Activated B cell treated with CpG ODN at 0.5 μM for 24 hours (primary cell): ENCODE measurements around the gene NEB. TPM values are rescaled to one million over a fixed set of nuclear protein-coding genes. Genes with fewer than 3 reads are reported as not detected.

ENCODE experiments used
- ATAC-seq: fragments of 200-7000 bp; cut with Tn5 transposase; one replicate; pipeline ENCODE4 v1.10.0; 2021; ENCODE audit warnings: low read depth, mild to moderate bottlenecking, moderate library complexity
- CTCF ChIA-PET: fragments of 350-600 bp; sonication (Branson Sonifier 250); formaldehyde crosslinking; loops from one replicate; lab custom pipeline; 2021; ENCODE audit warnings: antibody characterized with exemption; lab: Charles Lee
- POLR2A ChIA-PET: fragments of 350-600 bp; sonication (Branson Sonifier 250); formaldehyde crosslinking; loops from one replicate; lab custom pipeline; 2021; ENCODE audit warnings: antibody characterized with exemption; lab: Charles Lee
- DNase-seq: peaks from one replicate; pipeline ENCODE4 v3.0.0; 2022
- H3K27ac Mint-ChIP-seq: one replicate; pipeline ENCODE4 v1.8.0; 2020; ENCODE audit warnings: mixed read lengths
- H3K27me3 Mint-ChIP-seq: one replicate; pipeline ENCODE4 v1.8.0; 2021; ENCODE audit warnings: mixed read lengths
- H3K36me3 Mint-ChIP-seq: one replicate; pipeline ENCODE4 v1.8.0; 2021; ENCODE audit warnings: low read depth, mixed read lengths
- H3K4me1 Mint-ChIP-seq: one replicate; pipeline ENCODE4 v1.8.0; 2021; ENCODE audit warnings: mixed read lengths
- H3K4me3 Mint-ChIP-seq: one replicate; pipeline ENCODE4 v1.8.0; 2020; ENCODE audit warnings: mild to moderate bottlenecking, mixed read lengths
- H3K9me3 Mint-ChIP-seq: one replicate; pipeline ENCODE4 v1.8.0; 2020; ENCODE audit warnings: mixed read lengths
- intact Hi-C: fragments of 100-400 bp; cut with micrococcal nuclease; formaldehyde crosslinking; loops from one replicate; pipeline ENCODE4 v1.15.1; 2024
- total RNA-seq: library from RNA; stranded (reverse); gene quantifications from 2 replicates; pipeline ENCODE4 v1.2.3, GENCODE V29; 2022
- TF ChIP-seq, protein P1 (sequence below): fragments of 200-600 bp; IDR thresholded peaks from one replicate; pipeline ENCODE4 v1.8.0; 2022; ENCODE audit warnings: antibody characterized with exemption, mild to moderate bottlenecking

The NEB gene
- total RNA-seq, 1 donor from 2014 or later: 1.2 TPM

DNA sequence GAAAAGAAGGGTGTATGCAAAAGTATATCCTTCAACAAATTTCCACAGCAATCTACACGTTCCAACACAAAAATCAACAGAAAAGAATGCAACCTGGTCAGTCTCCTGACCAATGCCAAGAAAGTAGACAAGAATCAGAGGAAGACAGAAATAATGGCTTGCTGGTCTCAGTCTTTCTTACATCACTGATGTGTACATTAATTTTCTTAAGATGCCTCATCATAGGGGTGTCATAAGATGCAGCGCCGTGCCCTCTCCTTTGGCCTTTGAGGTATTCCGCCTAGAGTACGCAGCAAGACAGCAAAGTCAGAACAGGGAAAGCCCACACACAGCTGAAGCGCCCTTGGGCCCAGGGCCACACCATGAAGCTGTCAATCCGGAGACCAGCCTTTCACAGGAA lies 211.7 kb downstream of the NEB start:
- no peaks in the 10 kb centered on the region for H3K9me3 Mint-ChIP-seq
- ATAC-seq (no peak), DNase-seq (no peak)
- H3K27me3 Mint-ChIP-seq: no peaks in the 10 kb centered on the region
- CTCF ChIA-PET: no interaction called here
- H3K4me3 Mint-ChIP-seq: no peak overlapping the region
- intact Hi-C loops: no loop called here
- H3K4me1 Mint-ChIP-seq: peaks cover 18% of the 10 kb centered on the region
- TF ChIP-seq, protein P1, sequence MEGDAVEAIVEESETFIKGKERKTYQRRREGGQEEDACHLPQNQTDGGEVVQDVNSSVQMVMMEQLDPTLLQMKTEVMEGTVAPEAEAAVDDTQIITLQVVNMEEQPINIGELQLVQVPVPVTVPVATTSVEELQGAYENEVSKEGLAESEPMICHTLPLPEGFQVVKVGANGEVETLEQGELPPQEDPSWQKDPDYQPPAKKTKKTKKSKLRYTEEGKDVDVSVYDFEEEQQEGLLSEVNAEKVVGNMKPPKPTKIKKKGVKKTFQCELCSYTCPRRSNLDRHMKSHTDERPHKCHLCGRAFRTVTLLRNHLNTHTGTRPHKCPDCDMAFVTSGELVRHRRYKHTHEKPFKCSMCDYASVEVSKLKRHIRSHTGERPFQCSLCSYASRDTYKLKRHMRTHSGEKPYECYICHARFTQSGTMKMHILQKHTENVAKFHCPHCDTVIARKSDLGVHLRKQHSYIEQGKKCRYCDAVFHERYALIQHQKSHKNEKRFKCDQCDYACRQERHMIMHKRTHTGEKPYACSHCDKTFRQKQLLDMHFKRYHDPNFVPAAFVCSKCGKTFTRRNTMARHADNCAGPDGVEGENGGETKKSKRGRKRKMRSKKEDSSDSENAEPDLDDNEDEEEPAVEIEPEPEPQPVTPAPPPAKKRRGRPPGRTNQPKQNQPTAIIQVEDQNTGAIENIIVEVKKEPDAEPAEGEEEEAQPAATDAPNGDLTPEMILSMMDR: no peak
- H3K27ac Mint-ChIP-seq: no peak overlapping the region
- H3K36me3 Mint-ChIP-seq: no peaks in the 10 kb centered on the region
- POLR2A ChIA-PET: no interaction called here

DNA sequence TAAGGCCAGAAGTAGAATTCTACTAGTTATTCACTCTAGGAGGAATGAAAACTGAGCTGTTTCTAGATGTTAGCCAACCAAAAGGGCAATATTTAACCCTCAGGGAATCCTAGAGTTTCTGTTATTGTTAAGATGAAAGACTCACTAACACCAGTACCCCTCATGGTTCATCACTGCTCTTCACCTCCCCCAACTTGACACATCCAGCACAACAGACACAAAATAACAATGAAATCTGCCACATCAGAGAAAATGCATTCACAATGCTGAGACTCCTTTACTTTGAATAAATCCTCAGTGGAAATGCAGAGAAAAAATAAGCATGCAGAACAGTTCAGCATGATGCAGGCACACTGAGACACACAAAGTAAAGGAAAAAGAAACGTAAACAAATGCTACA lies 213.3 kb downstream of the NEB start:
- TF ChIP-seq, protein P1: no peak
- ATAC-seq (no peak), DNase-seq (no peak)
- H3K27ac Mint-ChIP-seq: no peak overlapping the region
- ChIA-PET POLR2A (no interaction called here), CTCF (no interaction called here)
- H3K4me3 Mint-ChIP-seq: no peak overlapping the region
- no peaks in the 10 kb centered on the region for H3K36me3 Mint-ChIP-seq
- intact Hi-C loops: no loop called here
- H3K4me1 Mint-ChIP-seq: peaks cover 10% of the 10 kb centered on the region
- H3K9me3 Mint-ChIP-seq: no peaks in the 10 kb centered on the region
- no peaks in the 10 kb centered on the region for H3K27me3 Mint-ChIP-seq

DNA sequence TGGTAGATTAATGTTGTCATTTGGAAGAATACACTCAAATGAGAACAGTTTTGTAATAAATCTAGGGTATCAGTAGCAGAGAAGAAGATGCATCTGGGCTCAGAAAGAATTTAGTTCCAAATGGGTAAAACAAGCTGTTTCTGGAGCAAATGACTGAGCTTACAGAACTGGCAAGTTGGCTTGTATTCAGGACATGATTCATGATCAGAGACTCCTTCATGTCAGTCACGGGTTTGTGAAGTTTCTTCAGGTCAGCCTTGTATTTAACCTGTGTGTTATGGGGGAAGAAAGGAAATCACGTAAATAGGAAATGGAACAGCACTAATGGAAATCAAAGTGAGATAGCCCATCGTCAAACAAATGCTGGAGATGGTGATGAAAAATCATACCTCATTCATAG lies 215.5 kb downstream of the NEB start:
- Mint-ChIP-seq H3K4me3 (no peak overlapping the region), H3K4me1 (no peaks in the 10 kb centered on the region), H3K9me3 (no peaks in the 10 kb centered on the region), H3K36me3 (no peaks in the 10 kb centered on the region), H3K27me3 (no peaks in the 10 kb centered on the region), H3K27ac (no peak overlapping the region)
- POLR2A ChIA-PET: no interaction called here
- CTCF ChIA-PET: no interaction called here
- ATAC-seq (no peak), DNase-seq (no peak)
- TF ChIP-seq, protein P1: no peak
- intact Hi-C loops: no loop called here

DNA sequence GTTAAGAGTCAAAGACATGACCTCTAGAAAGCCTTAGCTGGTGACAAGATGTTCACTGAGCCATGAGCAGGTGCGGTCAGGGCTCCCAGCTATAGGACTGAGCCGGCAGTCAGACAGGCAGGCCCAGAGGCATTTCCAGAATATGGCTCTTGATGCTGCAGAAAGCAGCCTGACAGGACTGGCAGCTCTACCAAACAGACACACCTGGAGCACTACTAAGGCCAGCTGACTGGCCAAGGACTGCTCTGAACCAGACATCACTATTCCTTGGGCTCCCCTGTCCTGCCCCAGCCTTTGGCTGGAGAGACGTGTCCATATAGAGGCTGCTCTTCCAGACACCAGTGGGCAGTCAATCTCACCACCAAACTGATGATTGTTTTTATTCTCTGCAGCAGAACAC lies 225.8 kb downstream of the NEB start:
- TF ChIP-seq, protein P1: no peak
- H3K27me3 Mint-ChIP-seq: no peaks in the 10 kb centered on the region
- H3K4me1 Mint-ChIP-seq: no peaks in the 10 kb centered on the region
- H3K9me3 Mint-ChIP-seq: no peaks in the 10 kb centered on the region
- POLR2A ChIA-PET: no interaction called here
- ATAC-seq (no peak), DNase-seq (no peak)
- H3K27ac Mint-ChIP-seq: no peak overlapping the region
- H3K36me3 Mint-ChIP-seq: no peaks in the 10 kb centered on the region
- intact Hi-C loops: no loop called here
- H3K4me3 Mint-ChIP-seq: no peak overlapping the region
- CTCF ChIA-PET: no interaction called here

DNA sequence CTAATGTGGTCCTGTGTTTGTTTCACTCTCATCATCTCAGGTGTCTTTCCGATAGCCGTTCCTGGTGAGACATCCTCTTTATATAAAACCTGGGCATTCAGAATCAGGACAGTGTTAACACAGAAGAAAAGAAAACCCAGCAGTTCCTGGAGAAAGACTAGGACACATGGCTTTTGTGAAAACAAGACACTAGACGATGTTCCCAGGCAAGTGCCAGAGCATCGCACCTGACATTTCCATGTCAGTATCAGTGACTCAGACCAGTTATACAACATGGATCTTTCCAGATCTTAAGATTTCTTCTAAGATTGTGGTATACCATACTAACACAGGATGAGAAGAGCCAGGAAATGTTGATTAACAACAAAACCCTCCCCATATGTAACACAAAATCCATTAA lies 228.1 kb downstream of the NEB start:
- Mint-ChIP-seq H3K4me1 (no peaks in the 10 kb centered on the region), H3K9me3 (no peaks in the 10 kb centered on the region), H3K4me3 (no peak overlapping the region), H3K27ac (no peak overlapping the region), H3K27me3 (no peaks in the 10 kb centered on the region), H3K36me3 (no peaks in the 10 kb centered on the region)
- DNase-seq (no peak), ATAC-seq (no peak)
- intact Hi-C loops: no loop called here
- POLR2A ChIA-PET: no interaction called here
- CTCF ChIA-PET: no interaction called here
- TF ChIP-seq, protein P1: no peak
